Gastrocnemius medialis (tissue), 4 donors: ENCODE measurements around the gene TMEM50B.

ENCODE experiments used
- POLR2A ChIP-seq, 2 donors: fragments of 450-650 bp; IDR thresholded peaks; one replicate each; pipeline ENCODE4 v1.6.1; 2017; ENCODE audit warnings: antibody characterized with exemption in 2 of 2, mild to moderate bottlenecking in 2 of 2, moderate library complexity in 2 of 2
- TF ChIP-seq, protein P1 (sequence below), 5 experiments: fragments of 450-650 bp in 3 of 5; fragments of 200-600 bp in 2 of 5; sonication (generic) in 2 of 5; IDR thresholded peaks in 4 of 5; conservative IDR thresholded peaks in 1 of 5; 1 replicate in 4 of 5; 2 replicates in 1 of 5; pipeline ENCODE4 v1.5.1; 2016 to 2019; ENCODE audit warnings: antibody characterized with exemption in 5 of 5, mild to moderate bottlenecking in 3 of 5, moderate library complexity in 3 of 5

DNA sequence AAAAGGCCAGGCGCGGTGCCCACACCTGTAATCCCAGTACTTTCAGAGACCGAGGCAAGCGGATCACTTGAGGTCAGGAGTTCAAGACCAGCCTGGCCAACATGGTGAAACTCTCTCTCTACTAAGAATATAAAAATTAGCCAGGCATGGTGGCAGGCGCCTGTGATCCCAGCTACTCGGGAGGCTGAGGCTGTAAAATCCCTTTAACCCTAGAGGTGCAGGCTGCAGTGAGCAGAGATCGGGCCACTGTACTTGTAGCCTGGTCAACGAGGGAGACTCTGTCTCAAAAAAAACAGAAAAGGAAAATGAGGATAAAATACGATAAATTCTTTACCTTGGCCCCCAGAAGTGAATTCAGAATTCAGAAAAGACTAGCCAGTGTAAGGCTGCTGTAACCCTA, 1.6 kb downstream of the TMEM50B start:
- TF ChIP-seq, protein P1, sequence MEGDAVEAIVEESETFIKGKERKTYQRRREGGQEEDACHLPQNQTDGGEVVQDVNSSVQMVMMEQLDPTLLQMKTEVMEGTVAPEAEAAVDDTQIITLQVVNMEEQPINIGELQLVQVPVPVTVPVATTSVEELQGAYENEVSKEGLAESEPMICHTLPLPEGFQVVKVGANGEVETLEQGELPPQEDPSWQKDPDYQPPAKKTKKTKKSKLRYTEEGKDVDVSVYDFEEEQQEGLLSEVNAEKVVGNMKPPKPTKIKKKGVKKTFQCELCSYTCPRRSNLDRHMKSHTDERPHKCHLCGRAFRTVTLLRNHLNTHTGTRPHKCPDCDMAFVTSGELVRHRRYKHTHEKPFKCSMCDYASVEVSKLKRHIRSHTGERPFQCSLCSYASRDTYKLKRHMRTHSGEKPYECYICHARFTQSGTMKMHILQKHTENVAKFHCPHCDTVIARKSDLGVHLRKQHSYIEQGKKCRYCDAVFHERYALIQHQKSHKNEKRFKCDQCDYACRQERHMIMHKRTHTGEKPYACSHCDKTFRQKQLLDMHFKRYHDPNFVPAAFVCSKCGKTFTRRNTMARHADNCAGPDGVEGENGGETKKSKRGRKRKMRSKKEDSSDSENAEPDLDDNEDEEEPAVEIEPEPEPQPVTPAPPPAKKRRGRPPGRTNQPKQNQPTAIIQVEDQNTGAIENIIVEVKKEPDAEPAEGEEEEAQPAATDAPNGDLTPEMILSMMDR (IDR thresholded peaks at IDR 0.05 in 4 of 5, conservative IDR thresholded peaks at IDR 0.05 in 1 of 5): no peak
- no peak for TF ChIP-seq POLR2A (IDR thresholded peaks at IDR 0.05)
